A549 treated with Hydrocortisone at 1 μM for 4 hours (cell line): ENCODE measurements around the gene RPL15. TPM values are rescaled to one million over a fixed set of nuclear protein-coding genes. Genes with fewer than 3 reads are reported as not detected.

ENCODE experiments used
- total RNA-seq: library from RNA; stranded (reverse); fragments of 200-300 nt; extraction: Qiagen RNA extraction; gene quantifications from 5 replicates; pipeline ENCODE4 v1.2.3, GENCODE V29; 2022

RPL15 gene
- total RNA-seq = 2,997 to 3,081 TPM (median 3,066 TPM) in 5 replicates

DNA sequence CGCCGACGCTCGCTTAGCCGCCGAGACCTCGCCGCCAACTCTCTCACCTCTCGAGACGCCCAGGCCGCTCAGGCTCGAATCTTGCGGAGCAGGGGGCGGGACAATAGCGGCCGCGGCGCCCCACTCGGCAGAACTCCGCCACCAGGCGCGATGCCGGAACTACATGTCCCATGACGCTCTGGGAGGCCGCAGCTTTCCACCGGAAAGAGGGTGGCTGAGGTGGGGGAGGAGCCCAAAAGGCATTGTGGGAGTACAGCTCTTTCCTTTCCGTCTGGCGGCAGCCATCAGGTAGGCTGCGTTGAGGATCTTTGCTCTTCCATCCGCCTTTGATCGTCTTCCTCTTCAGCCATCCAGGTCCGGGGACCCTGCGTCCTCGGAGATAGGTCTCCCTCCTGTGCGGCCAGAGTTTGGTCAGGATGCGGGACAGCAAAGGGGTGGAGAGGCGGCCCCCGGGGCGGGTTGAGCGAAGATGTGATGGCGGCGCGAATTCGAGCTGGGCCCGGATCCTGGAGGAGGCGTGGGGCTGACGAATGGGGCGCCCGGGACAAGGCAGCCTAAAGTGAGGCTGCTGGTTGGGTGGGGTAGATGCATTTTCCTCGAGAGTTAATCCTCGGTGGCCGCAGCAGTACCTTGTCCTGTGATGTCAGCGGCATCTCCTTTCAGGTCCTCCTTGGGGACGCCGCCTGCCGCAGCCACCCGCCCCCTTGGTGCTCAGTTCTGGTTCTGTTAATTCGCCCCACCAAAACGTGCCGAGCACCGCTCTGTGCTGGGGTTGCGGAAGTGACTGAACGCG lies at the start of gene RPL15, which contains the start of gene NKIRAS1:
Gene RPL15, plus strand, starts transcription at position 247 of the 793 bp plus-strand sequence. CDS start 728 bp downstream, outside the sequence.
Gene NKIRAS1, minus strand, starts transcription at position 105 of the 793 bp plus-strand sequence. CDS start 6,086 bp downstream, outside the sequence.

GRCh38 chr3:23944861-23945662 lies 28.1 kb downstream of the RPL15 start, which contains the start of gene NR1D2:
TSS of gene NR1D2 (plus strand) at chr3:23945286. CDS start at chr3:23945579, 293 bp downstream.

Other genes with a start within 250 kb of the RPL15 start
- gene UBE2E1, start 111.2 kb upstream of the RPL15 start, total RNA-seq = 97.7 to 122 TPM (median 103 TPM) in 5 replicates
- gene NKIRAS1, start 142 bp upstream of the RPL15 start, total RNA-seq = 9.6 to 15.0 TPM (median 10.5 TPM) in 5 replicates
- gene NR1D2, start 28.2 kb downstream of the RPL15 start, total RNA-seq = 10.0 to 13.1 TPM (median 12.4 TPM) in 5 replicates